GM12874 (cell line): ENCODE results near the gene ATXN7L1.

Source experiments
- CTCF ChIP-seq: IDR thresholded peaks from 2 replicates; pipeline ENCODE4 v1.5.1; 2011; ENCODE audit warnings: low read depth, mild to moderate bottlenecking, control low read depth, low read length, moderate library complexity; ENCODE audit not compliant: insufficient read depth

ATXN7L1 gene

GRCh38 chr7:105853931-105854419 is 22.4 kb downstream of the ATXN7L1 start:
- TF ChIP-seq CTCF = no peak

GRCh38 chr7:105851064-105851463 is 25.3 kb downstream of the ATXN7L1 start:
- no peak for TF ChIP-seq CTCF

GRCh38 chr7:105849122-105849855 is 27.1 kb downstream of the ATXN7L1 start:
- no peak for TF ChIP-seq CTCF

- no peak for TF ChIP-seq CTCF
These were observed 30.0 kb downstream of the ATXN7L1 start for GRCh38 chr7:105846404-105846803.

GRCh38 chr7:105841866-105842265 is 34.5 kb downstream of the ATXN7L1 start:
- no peak for TF ChIP-seq CTCF

GRCh38 chr7:105840981-105841749 is 35.2 kb downstream of the ATXN7L1 start:
- no peak for TF ChIP-seq CTCF

- TF ChIP-seq CTCF = no peak
These were observed 37.1 kb downstream of the ATXN7L1 start for GRCh38 chr7:105839266-105839665.
